Measurements from ENCODE around the gene KCNAB2.

KCNAB2 gene

GRCh38 chr1:6144647-6145395, 99.1 kb downstream of the KCNAB2 start:
- DNase-seq (ENCODE audit: low read depth in 4 of 4, low spot score in 1 of 4): no peak

- no peak for DNase-seq (ENCODE audit: low read depth in 4 of 4, low spot score in 1 of 4)
Measured at GRCh38 chr1:6145396-6145750, 99.7 kb downstream of the KCNAB2 start.

DNA sequence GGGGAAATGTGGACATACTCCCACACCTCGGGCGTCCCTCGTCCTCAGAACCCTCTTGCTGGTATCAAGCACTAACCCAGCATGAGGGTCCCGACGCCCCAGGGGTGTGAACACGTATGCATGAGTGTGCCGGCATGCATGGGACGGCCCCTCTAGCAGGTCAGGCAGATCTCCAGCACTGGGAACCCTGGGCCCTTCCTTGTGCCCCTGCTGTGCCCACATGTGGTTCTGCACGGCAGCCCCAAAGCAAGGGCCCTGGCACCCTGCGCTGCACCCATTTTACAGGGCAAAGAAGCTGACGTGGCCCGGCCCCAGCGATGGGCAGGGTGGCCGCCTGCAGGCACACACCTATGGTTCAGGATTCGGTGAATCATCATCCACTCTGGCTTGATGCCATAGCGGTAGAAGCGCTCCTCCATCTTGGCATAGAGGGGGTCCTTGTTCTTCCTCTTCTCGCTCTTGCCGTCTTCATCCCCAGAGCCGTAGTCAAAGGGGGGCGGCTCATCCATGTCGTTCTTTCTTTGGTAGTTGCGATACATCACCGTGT, 100.2 kb downstream of the KCNAB2 start:
- no peak for DNase-seq (ENCODE audit: low read depth in 4 of 4, low spot score in 1 of 4)

DNA sequence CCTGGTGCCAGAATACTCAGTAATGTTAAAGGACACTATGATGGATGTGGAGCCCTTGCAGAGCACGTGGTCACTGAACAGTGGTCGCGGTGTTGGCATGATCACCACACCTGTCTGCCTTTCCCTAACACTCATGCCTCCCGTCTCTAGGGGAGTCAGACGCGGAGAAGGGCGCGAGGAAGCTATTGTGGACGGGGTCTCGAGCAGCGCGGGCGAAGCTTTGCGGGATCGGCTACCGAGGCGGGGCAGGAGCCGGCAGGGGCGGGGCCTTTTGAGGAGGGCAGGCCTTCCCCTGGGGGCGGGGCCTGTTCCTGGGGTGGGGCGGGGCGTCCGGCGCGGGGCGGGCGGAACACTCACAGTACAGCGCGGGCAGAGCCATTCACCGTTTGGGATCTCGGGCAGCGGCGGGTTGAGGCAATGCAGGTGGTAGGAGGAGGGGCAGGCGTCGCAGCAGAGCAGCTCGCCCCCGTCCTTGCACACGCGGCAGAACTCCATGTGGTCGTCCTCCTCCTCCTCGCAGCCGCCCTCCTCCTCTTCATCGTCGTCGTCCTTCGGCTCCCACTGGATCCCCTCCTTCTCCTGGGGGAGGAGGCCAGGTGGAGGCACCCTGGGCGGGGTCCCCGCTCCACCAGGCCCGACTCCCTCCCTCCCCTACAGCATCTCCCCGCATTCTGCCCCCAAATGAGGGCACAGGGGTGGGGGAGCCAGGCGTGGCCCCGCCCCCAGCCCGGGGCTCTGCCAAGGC, 103.0 kb downstream of the KCNAB2 start:
- peak; percentile 32 to 62 (median 54) for DNase-seq (ENCODE audit: low read depth in 4 of 4, low spot score in 1 of 4)

DNA sequence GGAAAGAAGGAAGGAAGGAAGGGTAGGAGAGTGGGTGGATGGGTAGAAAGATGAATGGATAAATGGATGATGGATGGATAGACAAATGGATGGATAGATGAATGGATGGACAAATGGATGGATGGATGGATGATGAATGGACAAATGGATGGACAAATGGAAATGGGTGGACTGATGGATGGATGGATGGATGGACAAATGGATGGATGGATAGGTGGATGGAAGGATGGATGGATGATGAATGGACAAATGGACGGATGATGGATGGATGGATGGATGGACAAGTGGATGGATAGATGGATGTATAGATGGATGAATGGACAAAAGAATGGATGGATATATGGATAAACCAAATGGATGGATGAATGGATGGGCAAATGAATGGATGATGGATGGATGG, 103.9 kb downstream of the KCNAB2 start:
- DNase-seq (ENCODE audit: low read depth in 4 of 4, low spot score in 1 of 4): no peak

DNA sequence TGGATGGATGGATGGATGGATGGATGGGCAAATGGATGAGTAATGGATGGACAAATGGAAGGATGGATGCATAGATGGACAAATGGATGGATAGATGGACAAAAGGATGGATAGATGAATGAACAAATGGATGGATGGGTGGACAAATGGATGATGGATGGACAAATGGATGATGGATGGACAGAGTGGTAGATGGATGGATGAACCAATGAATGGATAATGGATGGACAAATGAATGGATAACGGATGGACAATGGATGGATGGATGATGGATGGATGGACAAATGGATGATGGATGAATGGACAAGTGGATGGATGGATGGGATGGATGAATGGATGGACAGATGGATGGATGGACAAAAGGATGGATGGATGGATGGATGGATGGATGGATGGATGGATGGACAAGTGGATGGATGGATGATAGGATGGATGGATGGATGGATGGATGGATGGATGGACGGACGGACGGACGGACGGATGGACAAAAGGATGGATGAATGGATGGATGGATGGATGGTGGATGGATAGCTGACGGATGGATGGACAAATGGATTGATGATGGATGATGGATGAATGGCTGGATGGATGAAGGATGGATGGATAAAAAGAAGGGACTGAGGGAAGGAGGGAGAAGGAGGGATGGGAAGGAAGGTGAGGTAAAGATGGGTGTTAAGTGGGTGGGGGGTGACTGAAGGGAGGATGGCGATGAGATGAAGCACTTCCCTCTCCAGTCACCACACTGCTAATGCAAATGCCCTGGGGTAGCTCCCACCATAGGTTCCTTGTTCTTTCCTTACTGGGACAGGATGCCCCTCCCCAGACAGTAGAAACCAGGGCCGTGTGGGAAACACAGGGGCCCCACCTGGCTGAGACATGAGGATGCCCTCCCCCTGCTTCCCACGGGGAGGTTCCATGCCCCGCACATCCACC, 104.6 kb downstream of the KCNAB2 start:
- DNase-seq (ENCODE audit: low read depth in 4 of 4, low spot score in 1 of 4): no peak

All from stimulated activated CD4-positive, alpha-beta T cell treated with anti-CD3 and anti-CD28 coated beads, Interleukin-1b, Interleukin-23, amount 100 ng/mL, for 24 hours (primary cell).